CD14-positive monocyte (primary cell): ENCODE measurements around the gene PDCD7. TPM values are rescaled to one million over a fixed set of nuclear protein-coding genes. Genes with fewer than 3 reads are reported as not detected.
A peak's percentile ranks its signal among the peaks of the same experiment; 100 is the strongest.
"Not testable (repeated sequence)": the region's sequence is repeated elsewhere in the genome, so short reads cannot be mapped to it uniquely, and the experiment has no call there.

ENCODE experiments used
- DNase-seq, 3 donors: peaks; one replicate each; pipeline ENCODE4 v3.0.0-alpha.2; 2011 to 2022
- H2AFZ ChIP-seq: 2 replicates; pipeline ENCODE4 v1.6.0; 2012; ENCODE audit warnings: mild to moderate bottlenecking, low read depth, low read length, inconsistent platforms; ENCODE audit not compliant: insufficient read depth, poor library complexity, severe bottlenecking
- H3K27ac ChIP-seq, 2 donors: 1 replicate in 1 of 2; 2 replicates in 1 of 2; pipeline ENCODE4 v1.5.1; 2012 to 2013; ENCODE audit warnings: low read length in 2 of 2, control low read depth in 1 of 2, inconsistent platforms in 1 of 2, low read depth in 1 of 2, mild to moderate bottlenecking in 1 of 2
- H3K27me3 ChIP-seq, 2 donors: one replicate each; pipeline versions ENCODE4 v1.6.0 to v1.6.1; 2011 to 2013; ENCODE audit warnings: low read length in 2 of 2; ENCODE audit not compliant: control insufficient read depth in 2 of 2, insufficient read depth in 2 of 2
- H3K36me3 ChIP-seq, 2 donors: replicated peaks in 1 of 2; 1 replicate in 1 of 2; 2 replicates in 1 of 2; pipeline versions ENCODE4 v1.5.1 to v1.6.1; 2012 to 2013; ENCODE audit warnings: low read length in 2 of 2, control low read depth in 1 of 2, inconsistent platforms in 1 of 2, mild to moderate bottlenecking in 1 of 2; ENCODE audit not compliant: insufficient read depth in 2 of 2, control insufficient read depth in 1 of 2
- H3K4me1 ChIP-seq, 2 donors: 1 replicate in 1 of 2; 2 replicates in 1 of 2; pipeline versions ENCODE4 v1.5.1 to v1.6.1; 2012 to 2013; ENCODE audit warnings: low read length in 2 of 2, control low read depth in 1 of 2, inconsistent platforms in 1 of 2, mild to moderate bottlenecking in 1 of 2, moderate library complexity in 1 of 2; ENCODE audit not compliant: insufficient read depth in 2 of 2, control insufficient read depth in 1 of 2
- H3K4me2 ChIP-seq: replicated peaks from 2 replicates; pipeline ENCODE3; 2012; ENCODE audit warnings: low read length, moderate library complexity, mild to moderate bottlenecking; ENCODE audit not compliant: poor library complexity, severe bottlenecking; ENCODE audit errors: extremely low read depth
- H3K4me3 ChIP-seq, 3 experiments: fragments of 200-600 bp in 1 of 3; sonication (generic) in 1 of 3; replicated peaks in 1 of 3; 1 replicate in 2 of 3; 2 replicates in 1 of 3; pipeline ENCODE4 v1.5.1; 2011 to 2013; ENCODE audit warnings: low read length in 3 of 3, mild to moderate bottlenecking in 3 of 3, control low read depth in 2 of 3, low read depth in 2 of 3, inconsistent platforms in 1 of 3, moderate library complexity in 1 of 3
- H3K79me2 ChIP-seq: 2 replicates; pipeline ENCODE4 v1.6.0; 2012; ENCODE audit warnings: mild to moderate bottlenecking, control low read depth, inconsistent platforms, low read length, moderate library complexity; ENCODE audit not compliant: insufficient read depth
- H3K9ac ChIP-seq: 2 replicates; pipeline ENCODE4 v1.6.0; 2017; ENCODE audit warnings: low read length, mild to moderate bottlenecking; ENCODE audit not compliant: insufficient read depth, poor library complexity, severe bottlenecking
- H3K9me3 ChIP-seq, 2 donors: replicated peaks in 1 of 2; 1 replicate in 1 of 2; 2 replicates in 1 of 2; pipeline versions ENCODE4 v1.5.1 to v1.6.1; 2012 to 2013; ENCODE audit warnings: low read length in 2 of 2, control low read depth in 1 of 2; ENCODE audit not compliant: control insufficient read depth in 1 of 2, insufficient read depth in 1 of 2
- H4K20me1 ChIP-seq: 2 replicates; pipeline ENCODE4 v1.6.0; 2012; ENCODE audit warnings: mild to moderate bottlenecking, low read length, control low read depth, moderate library complexity; ENCODE audit not compliant: insufficient read depth
- H3K27ac Mint-ChIP-seq, 7 donors: one replicate each; pipeline ENCODE4 v1.8.0; 2020; ENCODE audit warnings: mild to moderate bottlenecking in 7 of 7, mixed read lengths in 7 of 7, moderate library complexity in 6 of 7, inconsistent platforms in 2 of 7
- H3K27me3 Mint-ChIP-seq, 3 donors: one replicate each; pipeline ENCODE4 v1.8.0; 2021 to 2022; ENCODE audit warnings: low read depth in 3 of 3, mild to moderate bottlenecking in 3 of 3, mixed read lengths in 3 of 3, moderate library complexity in 3 of 3, inconsistent platforms in 1 of 3
- H3K36me3 Mint-ChIP-seq, 2 donors: one replicate each; pipeline ENCODE4 v1.8.0; 2020; ENCODE audit warnings: mixed read lengths in 2 of 2, inconsistent platforms in 1 of 2, mild to moderate bottlenecking in 1 of 2
- H3K4me1 Mint-ChIP-seq: one replicate; pipeline ENCODE4 v1.8.0; 2020; ENCODE audit warnings: mild to moderate bottlenecking, mixed read lengths
- H3K4me3 Mint-ChIP-seq, 2 donors: one replicate each; pipeline ENCODE4 v1.8.0; 2020; ENCODE audit warnings: mild to moderate bottlenecking in 2 of 2, mixed read lengths in 2 of 2, moderate library complexity in 1 of 2
- H3K9me3 Mint-ChIP-seq, 7 donors: one replicate each; pipeline ENCODE4 v1.8.0; 2020 to 2022; ENCODE audit warnings: mixed read lengths in 7 of 7, mild to moderate bottlenecking in 6 of 7, moderate library complexity in 6 of 7, inconsistent platforms in 2 of 7
- WGBS: methylation state at CpG from one replicate; pipeline ENCODE4 v1.1.5; 2013; ENCODE audit warnings: missing lambda C conversion rate; ENCODE audit not compliant: insufficient coverage; 5-methylcytosine and 5-hydroxymethylcytosine counted together
- intact Hi-C, 2 donors: fragments of 100-400 bp; cut with micrococcal nuclease; formaldehyde crosslinking; loops; one replicate each; pipeline versions ENCODE4 v1.15.0 to v1.15.1; 2023
- polyA plus RNA-seq, 3 donors: library from polyadenylated mRNA; depleted of rRNA in 1 of 3; unstranded in 2 of 3; stranded (reverse) in 1 of 3; fragments of 300-500 nt in 2 of 3; fragments of >200 nt in 1 of 3; fragmentation: Illumina TruSeq in 2 of 3; gene quantifications; 1 replicate in 2 of 3; 2 replicates in 1 of 3; pipeline ENCODE4 v1.2.3, GENCODE V29; 2012 to 2021
- TF ChIP-seq, protein P1 (sequence below): fragments of 200-600 bp; IDR thresholded peaks from one replicate; pipeline ENCODE4 v1.8.0; 2022; ENCODE audit warnings: antibody characterized with exemption, mild to moderate bottlenecking

The PDCD7 gene
- polyA plus RNA-seq, 3 donors, result 3.1 to 6.9 (median 4.7) TPM

DNA sequence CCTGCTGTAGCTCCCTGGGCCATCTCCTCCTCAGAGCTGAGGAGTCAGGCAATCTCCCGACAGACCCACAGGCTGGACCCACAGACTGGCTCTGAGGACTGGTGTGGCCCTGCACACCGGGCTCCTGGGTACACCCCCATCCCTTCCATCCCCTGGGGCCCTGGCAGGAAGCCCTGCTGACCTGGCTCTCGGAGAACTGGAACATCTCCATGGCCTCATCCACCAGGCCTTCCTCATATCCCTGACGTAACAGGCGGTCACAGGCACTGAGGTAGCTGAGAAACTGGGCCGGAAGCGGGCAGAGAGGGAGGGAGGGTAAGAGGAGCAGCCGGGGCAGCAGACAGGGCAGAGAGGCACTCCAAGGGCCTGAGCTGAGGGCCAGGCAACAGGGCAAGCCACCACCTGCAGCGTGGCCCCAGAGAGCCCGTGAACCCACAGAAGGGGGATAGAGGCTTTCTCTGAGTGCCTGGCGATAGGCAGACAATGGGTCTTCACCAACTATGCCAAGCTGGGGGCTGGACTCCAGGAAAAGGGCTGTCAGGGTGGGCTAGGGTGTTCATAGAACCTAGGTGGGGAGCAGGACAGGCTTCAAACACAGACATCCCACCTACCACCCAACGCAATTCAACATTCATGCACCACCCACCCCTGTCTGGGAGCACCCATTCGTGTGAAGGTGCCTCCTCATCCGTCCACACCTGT, 39.2 kb downstream of the PDCD7 start:
- no peaks in the 10 kb centered on the region for H4K20me1 ChIP-seq
- no peak overlapping the region for H2AFZ ChIP-seq
- no peak overlapping the region for H3K27ac ChIP-seq
- H3K4me3 ChIP-seq, result no peak overlapping the region
- no peaks in the 10 kb centered on the region for H3K27me3 ChIP-seq
- H3K9ac ChIP-seq, result no peak overlapping the region
- Mint-ChIP-seq H3K27me3 (peaks cover 0 to 2% (median 2%) of the 10 kb centered on the region in 3 donors), H3K27ac (peak overlapping the region in 1 of 7 donors; percentile 19), H3K36me3 (peaks cover 23 to 31% of the 10 kb centered on the region in 2 donors), H3K4me1 (no peaks in the 10 kb centered on the region), H3K4me3 (no peak overlapping the region), H3K9me3 (no peaks in the 10 kb centered on the region)
- intact Hi-C loops, result no loop called here
- no peaks in the 10 kb centered on the region for H3K9me3 ChIP-seq
- WGBS, result 88% methylated on average over 7 of the region's 14 CpGs
- no peaks in the 10 kb centered on the region for H3K79me2 ChIP-seq
- no peaks in the 10 kb centered on the region for H3K4me1 ChIP-seq
- H3K4me2 ChIP-seq, result no peak overlapping the region
- no peak for DNase-seq
- H3K36me3 ChIP-seq, result peaks cover 21 to 30% of the 10 kb centered on the region in 2 donors
- TF ChIP-seq, protein P1, sequence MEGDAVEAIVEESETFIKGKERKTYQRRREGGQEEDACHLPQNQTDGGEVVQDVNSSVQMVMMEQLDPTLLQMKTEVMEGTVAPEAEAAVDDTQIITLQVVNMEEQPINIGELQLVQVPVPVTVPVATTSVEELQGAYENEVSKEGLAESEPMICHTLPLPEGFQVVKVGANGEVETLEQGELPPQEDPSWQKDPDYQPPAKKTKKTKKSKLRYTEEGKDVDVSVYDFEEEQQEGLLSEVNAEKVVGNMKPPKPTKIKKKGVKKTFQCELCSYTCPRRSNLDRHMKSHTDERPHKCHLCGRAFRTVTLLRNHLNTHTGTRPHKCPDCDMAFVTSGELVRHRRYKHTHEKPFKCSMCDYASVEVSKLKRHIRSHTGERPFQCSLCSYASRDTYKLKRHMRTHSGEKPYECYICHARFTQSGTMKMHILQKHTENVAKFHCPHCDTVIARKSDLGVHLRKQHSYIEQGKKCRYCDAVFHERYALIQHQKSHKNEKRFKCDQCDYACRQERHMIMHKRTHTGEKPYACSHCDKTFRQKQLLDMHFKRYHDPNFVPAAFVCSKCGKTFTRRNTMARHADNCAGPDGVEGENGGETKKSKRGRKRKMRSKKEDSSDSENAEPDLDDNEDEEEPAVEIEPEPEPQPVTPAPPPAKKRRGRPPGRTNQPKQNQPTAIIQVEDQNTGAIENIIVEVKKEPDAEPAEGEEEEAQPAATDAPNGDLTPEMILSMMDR, result no peak

- H3K4me1 Mint-ChIP-seq, DNase-seq, H3K27ac Mint-ChIP-seq, H4K20me1 ChIP-seq, H3K4me1 ChIP-seq, intact Hi-C loops, H3K27me3 ChIP-seq, H2AFZ ChIP-seq, H3K4me3 ChIP-seq, H3K79me2 ChIP-seq, H3K9me3 Mint-ChIP-seq, H3K4me2 ChIP-seq, H3K9me3 ChIP-seq, H3K9ac ChIP-seq, H3K4me3 Mint-ChIP-seq, H3K27ac ChIP-seq, H3K27me3 Mint-ChIP-seq: not testable (repeated sequence)
- peaks cover 18 to 25% of the 10 kb centered on the region in 2 donors for H3K36me3 Mint-ChIP-seq
- H3K36me3 ChIP-seq, result peaks cover 14 to 23% of the 10 kb centered on the region in 2 donors
- WGBS, result over 99% methylated on average over 8 of the region's 13 CpGs
These were observed 39.8 kb downstream of the PDCD7 start for GRCh38 chr15:65093793-65094170.
